Left ventricle myocardium inferior (tissue), 1 donor: ENCODE measurements around the gene NR1H2. TPM values are rescaled to one million over a fixed set of nuclear protein-coding genes. Genes with fewer than 3 reads are reported as not detected.
"Not testable (repeated sequence)": the region's sequence is repeated elsewhere in the genome, so short reads cannot be mapped to it uniquely, and the experiment has no call there.

Source experiments
- DNase-seq: peaks from one replicate; pipeline ENCODE4 v3.0.0-alpha.2; 2020
- H3K27ac ChIP-seq: fragments of 200-600 bp; replicated peaks from 2 replicates; pipeline ENCODE4 v1.8.0; 2021
- H3K27me3 ChIP-seq: fragments of 200-600 bp; 2 replicates; pipeline ENCODE4 v1.8.0; 2021; ENCODE audit warnings: low read depth
- H3K36me3 ChIP-seq: fragments of 200-600 bp; 2 replicates; pipeline ENCODE4 v1.8.0; 2021
- H3K4me1 ChIP-seq: fragments of 200-600 bp; 2 replicates; pipeline ENCODE4 v1.8.0; 2021
- H3K4me3 ChIP-seq: fragments of 200-600 bp; 2 replicates; pipeline ENCODE4 v1.8.0; 2021; ENCODE audit warnings: mild to moderate bottlenecking, moderate library complexity
- H3K9me3 ChIP-seq: fragments of 200-600 bp; replicated peaks from 2 replicates; pipeline ENCODE4 v1.8.0; 2021
- intact Hi-C: fragments of 100-400 bp; cut with micrococcal nuclease; formaldehyde crosslinking; loops from one replicate; pipeline ENCODE4 v1.11.0; 2022
- total RNA-seq: library from RNA; stranded (reverse); fragmentation: NEBNext Ultra II Directional; extraction: Animal tissue kit (Norgen Biotek cat#: 25700); gene quantifications from one replicate; pipeline ENCODE4 v1.2.1, GENCODE V29; 2021
- TF ChIP-seq, protein P1 (sequence below): fragments of 200-600 bp; IDR thresholded peaks from 2 replicates; pipeline ENCODE4 v1.8.0; 2021; ENCODE audit warnings: antibody characterized with exemption, mild to moderate bottlenecking, borderline replicate concordance
- donor health status: DM: no; HTN: yes; CAD: no; lungs with severe emphysema.

Gene NR1H2
- total RNA-seq, 1 donor from 2014 or later = 71.6 TPM

DNA sequence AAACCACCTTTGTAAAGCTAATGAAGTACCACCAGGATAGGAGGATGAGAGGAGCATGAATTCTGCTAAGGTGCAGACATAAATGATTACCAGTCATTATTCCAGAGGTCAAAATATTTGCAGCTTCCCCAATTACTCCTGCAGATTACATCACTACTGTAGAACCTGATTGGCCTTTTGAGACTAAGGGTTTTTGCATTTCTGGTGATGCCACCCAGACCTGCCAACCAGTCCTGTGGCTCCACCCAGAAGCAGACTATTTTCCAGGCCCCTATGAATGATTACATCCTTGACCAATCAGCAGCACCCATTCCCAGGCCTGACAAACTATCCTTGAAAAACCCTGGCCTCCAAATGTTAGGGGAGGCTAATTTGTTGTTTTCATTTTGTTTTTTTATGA lies 35.9 kb upstream of the NR1H2 start:
- Histone ChIP-seq H3K27ac (no peak overlapping the region), H3K4me3 (no peak overlapping the region), H3K9me3 (peaks cover 17% of the 10 kb centered on the region), H3K4me1 (no peaks in the 10 kb centered on the region), H3K27me3 (peaks cover 4% of the 10 kb centered on the region), H3K36me3 (no peaks in the 10 kb centered on the region)
- no peak for DNase-seq
- intact Hi-C loops = no loop called here
- TF ChIP-seq, protein P1, sequence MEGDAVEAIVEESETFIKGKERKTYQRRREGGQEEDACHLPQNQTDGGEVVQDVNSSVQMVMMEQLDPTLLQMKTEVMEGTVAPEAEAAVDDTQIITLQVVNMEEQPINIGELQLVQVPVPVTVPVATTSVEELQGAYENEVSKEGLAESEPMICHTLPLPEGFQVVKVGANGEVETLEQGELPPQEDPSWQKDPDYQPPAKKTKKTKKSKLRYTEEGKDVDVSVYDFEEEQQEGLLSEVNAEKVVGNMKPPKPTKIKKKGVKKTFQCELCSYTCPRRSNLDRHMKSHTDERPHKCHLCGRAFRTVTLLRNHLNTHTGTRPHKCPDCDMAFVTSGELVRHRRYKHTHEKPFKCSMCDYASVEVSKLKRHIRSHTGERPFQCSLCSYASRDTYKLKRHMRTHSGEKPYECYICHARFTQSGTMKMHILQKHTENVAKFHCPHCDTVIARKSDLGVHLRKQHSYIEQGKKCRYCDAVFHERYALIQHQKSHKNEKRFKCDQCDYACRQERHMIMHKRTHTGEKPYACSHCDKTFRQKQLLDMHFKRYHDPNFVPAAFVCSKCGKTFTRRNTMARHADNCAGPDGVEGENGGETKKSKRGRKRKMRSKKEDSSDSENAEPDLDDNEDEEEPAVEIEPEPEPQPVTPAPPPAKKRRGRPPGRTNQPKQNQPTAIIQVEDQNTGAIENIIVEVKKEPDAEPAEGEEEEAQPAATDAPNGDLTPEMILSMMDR = no peak

DNA sequence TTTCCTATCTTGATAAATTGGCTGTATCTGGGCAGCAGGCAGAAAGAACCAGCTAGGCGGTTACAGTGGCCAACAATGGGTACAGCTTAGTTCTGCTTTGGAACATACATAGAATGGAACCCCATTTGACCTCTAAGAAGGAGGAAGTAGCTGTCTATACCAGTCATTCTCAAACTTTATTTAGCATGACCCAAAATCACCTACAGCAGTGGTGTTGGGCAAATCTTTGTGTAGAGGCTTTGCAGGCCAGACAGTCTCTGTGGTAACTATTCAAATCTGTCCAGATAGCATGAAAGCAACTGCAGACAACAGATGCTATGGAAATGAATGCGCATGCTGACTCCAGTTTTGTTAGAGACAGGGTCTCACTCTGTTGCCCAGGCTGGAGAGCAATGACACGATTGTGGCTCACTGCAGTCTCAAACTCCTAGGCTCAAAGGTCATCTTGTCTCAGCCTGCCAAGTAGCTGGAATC lies 35.1 kb upstream of the NR1H2 start:
- DNase-seq = peak; percentile 1
- intact Hi-C loops = no loop called here
- Histone ChIP-seq H3K4me1 (no peaks in the 10 kb centered on the region), H3K36me3 (no peaks in the 10 kb centered on the region), H3K27ac (no peak overlapping the region), H3K9me3 (peaks cover 24% of the 10 kb centered on the region), H3K27me3 (no peaks in the 10 kb centered on the region), H3K4me3 (no peak overlapping the region)
- TF ChIP-seq, protein P1 = no peak

DNA sequence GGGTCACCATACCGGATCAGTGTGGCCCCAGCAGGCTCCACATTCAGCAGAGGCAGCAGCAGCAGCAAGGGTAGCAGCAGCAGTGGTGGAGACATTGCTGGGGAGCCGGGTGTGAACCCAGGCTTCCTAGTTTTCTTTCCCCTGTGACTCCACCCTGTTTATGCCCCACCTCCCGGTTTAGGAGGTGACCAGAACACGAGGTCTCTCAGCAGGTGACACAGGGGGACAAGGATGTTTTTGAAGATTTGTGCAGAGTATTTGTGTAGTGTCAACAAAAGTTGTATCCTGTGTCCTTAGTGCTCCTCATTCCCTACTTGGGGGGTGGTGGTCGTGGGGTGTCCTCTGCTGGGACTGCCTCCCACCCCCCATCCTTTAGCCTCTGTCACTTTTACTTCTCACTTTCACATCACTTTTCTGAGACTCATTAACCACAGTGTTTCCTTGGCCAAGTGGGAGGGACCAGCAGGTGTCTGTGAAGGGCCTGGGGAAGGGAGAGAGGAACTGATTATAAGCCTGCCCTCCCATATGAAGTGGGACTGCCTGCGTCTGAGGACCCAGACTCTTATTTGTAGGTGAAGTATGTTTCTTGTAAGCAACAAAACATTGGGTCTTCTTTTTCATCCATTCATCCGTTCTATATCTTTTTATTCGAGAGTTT lies 31.5 kb upstream of the NR1H2 start:
- intact Hi-C loops = no loop called here
- Histone ChIP-seq H3K4me1 (no peaks in the 10 kb centered on the region), H3K27me3 (no peaks in the 10 kb centered on the region), H3K9me3 (peaks cover 24% of the 10 kb centered on the region), H3K27ac (no peak overlapping the region), H3K36me3 (no peaks in the 10 kb centered on the region), H3K4me3 (no peak overlapping the region)
- TF ChIP-seq, protein P1 = no peak
- peak; percentile 2 for DNase-seq

DNA sequence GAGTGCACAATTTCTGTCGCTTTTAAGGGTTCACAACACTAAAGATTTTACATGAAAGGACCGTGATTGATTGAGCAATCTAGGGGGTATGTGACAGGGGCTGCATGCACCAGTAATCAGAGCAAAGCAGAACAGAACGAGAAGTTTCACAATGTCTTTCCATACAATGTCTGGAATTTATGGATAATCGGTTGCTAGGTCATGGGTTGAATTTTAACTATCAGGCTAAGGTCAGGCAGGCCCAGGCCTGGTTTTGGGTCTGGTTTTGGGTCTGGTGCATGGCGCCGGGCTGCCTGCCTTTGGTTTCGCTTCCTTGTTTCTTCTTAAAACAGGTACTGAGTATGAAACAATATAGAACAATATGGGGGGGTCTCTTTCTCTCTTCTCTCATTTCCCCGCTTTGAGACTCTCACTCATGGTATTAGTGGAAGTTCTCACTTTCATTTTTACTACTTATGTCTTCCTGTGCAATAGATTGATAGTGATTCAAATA lies 29.1 kb upstream of the NR1H2 start:
- H3K36me3 ChIP-seq, H3K4me3 ChIP-seq, H3K27ac ChIP-seq, H3K27me3 ChIP-seq, H3K4me1 ChIP-seq, intact Hi-C loops: not testable (repeated sequence)
- H3K9me3 ChIP-seq = peaks cover 17% of the 10 kb centered on the region
- peak; percentile 4 for DNase-seq

DNA sequence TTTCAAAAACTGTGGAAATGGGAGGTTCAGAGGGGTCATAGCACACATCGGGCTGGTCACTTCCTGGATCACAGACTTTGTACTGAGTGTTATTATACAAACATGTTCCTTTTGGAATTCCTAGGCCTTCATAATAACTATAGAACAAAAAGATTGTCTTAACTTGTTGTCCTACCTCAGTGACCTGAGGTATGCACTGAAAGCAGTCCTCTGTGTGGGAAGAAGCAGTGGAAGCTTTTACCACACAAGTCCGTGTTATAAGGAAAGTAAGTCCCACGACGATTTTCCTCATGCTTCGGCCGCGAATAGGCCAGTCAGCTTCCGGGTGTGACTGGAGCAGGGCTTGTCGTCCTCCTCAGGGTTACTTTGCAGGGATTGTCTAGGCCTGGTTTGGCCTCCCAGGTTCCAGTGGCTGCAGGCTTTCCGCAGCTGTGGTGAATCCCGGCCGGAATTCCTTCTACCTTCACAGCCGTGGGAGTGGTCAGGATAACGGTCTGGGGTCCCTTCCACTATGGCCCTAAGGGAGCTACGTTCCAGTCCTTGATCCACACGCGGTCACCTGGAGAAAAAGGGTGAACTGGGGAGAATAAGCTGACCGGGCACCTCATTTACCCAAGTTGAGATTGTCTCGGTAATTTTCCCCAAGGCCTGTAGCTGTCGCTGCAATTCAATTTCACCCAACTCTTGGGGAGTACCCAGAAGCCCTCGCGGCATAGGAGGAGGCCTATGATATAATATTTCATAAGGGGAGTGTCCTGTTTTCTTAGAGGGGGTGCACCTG lies 26.8 kb upstream of the NR1H2 start:
- no peaks in the 10 kb centered on the region for H3K4me1 ChIP-seq
- intact Hi-C loops = no loop called here
- no peaks in the 10 kb centered on the region for H3K36me3 ChIP-seq
- H3K4me3 ChIP-seq = no peak overlapping the region
- H3K9me3 ChIP-seq = peaks cover 16% of the 10 kb centered on the region
- DNase-seq = no peak
- H3K27me3 ChIP-seq = no peaks in the 10 kb centered on the region
- TF ChIP-seq, protein P1 = no peak
- H3K27ac ChIP-seq = peak overlapping the region; percentile 39

DNA sequence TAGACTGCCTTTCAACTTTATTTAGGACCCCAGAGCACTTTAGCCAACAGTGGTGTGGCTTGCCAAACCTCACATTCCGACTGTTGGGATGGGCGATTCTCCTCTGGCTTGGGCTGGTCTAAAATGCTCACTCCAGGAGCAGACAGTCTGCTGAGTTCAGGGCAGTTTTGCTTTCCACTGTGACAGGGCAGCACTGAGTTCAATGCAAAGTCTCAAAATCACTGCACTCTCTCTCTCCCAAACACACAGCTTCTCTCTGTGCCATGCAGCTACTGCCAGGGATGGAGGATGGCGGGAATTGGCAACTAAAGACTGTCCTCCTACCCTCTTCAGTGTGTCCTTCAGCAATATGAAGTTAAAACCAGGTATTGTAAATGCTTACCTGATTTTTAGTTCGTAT lies 24.0 kb upstream of the NR1H2 start:
- H3K27ac ChIP-seq = no peak overlapping the region
- peaks cover 5% of the 10 kb centered on the region for H3K4me1 ChIP-seq
- TF ChIP-seq, protein P1 = no peak
- intact Hi-C loops = no loop called here
- no peaks in the 10 kb centered on the region for H3K36me3 ChIP-seq
- no peaks in the 10 kb centered on the region for H3K27me3 ChIP-seq
- no peak overlapping the region for H3K4me3 ChIP-seq
- DNase-seq = no peak
- H3K9me3 ChIP-seq = no peaks in the 10 kb centered on the region

DNA sequence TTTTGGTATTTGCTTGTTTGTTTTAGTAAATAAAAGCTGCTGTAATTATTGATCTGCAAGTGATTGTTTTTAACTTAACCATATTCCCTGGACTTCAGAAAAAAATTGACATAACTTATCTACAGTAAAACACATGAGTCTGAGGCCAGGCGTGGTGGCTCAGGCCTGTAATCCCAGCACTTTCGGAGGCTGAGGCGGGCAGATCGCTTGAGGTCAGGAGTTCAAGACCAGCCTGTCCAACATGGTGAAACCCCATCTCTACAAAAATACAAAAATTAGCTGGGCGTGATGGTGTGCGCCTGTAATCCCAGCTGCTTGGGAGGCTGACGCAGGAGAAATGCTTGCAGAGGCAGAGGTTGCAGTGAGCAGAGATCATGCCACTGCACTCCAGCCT lies 22.8 kb upstream of the NR1H2 start:
- DNase-seq, H3K27me3 ChIP-seq, H3K9me3 ChIP-seq, H3K36me3 ChIP-seq, H3K27ac ChIP-seq, H3K4me3 ChIP-seq, intact Hi-C loops: not testable (repeated sequence)
- H3K4me1 ChIP-seq = peaks cover 18% of the 10 kb centered on the region
